ENCODE data around the gene USP9Y. TPM values are rescaled to one million over a fixed set of nuclear protein-coding genes. Genes with fewer than 3 reads are reported as not detected.

The USP9Y gene
- total RNA-seq, 2 experiments from 2014 or later, result 32.1 to 37.1 TPM

DNA sequence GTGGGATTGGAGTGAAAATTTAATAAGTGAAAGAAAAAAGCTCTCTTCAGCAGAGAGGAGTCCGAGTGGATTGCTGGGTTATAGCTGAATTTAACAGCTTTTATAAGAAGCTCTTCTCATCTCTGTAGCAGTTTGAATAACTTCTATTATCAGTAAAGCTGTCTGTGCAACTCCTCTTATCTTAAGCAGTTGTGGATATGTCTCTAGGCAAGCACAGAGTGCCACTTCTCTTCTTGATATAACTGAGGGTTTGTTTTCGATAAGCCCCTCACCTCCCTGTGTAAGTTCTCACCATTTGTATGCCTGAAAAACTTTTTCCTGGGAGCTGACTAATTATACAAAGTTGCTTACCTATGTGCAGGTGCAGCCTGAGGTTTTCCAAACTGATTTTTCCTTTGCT, 43.1 kb downstream of the USP9Y start:
- peaks cover 84% of the 10 kb centered on the region for H3K36me3 Mint-ChIP-seq (ENCODE audit: low read depth)

DNA sequence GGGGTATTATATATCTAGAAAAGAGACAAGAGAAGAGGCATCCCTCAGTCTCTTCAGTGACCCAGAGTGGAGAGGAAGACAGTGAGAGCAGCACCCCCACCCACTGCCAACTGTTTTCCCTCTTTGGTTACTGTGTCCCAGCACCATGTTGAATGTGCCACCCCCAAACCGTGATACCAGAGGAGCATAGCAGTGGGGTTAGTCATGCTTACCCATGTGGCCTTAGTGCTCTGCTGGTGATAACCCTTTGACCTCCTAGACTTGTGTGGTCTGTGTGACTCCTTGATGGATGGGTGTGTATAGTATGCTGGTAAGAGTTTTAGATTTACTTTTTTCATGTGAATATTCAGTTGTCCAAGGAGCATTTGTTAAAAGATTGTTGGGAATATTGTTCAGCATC, 48.3 kb downstream of the USP9Y start:
- no peak overlapping the region for H3K4me3 Mint-ChIP-seq
- Histone ChIP-seq H3K36me3 (ENCODE audit: insufficient read depth, low read length) (peaks cover 17% of the 10 kb centered on the region), H3K4me1 (ENCODE audit: insufficient read depth, low read length) (no peaks in the 10 kb centered on the region), H3K4me3 (ENCODE audit: low read length) (no peak overlapping the region), H3K9me3 (ENCODE audit: control insufficient read depth in 1 of 2, insufficient read depth in 1 of 2, low read length in 2 of 2) (no peaks in the 10 kb centered on the region), H3K27me3 (ENCODE audit: control insufficient read depth in 1 of 2, insufficient read depth in 2 of 2, low read length in 2 of 2) (no peaks in the 10 kb centered on the region), H3K27ac (ENCODE audit: low read depth in 1 of 2, low read length in 2 of 2) (no peak overlapping the region)
- no peaks in the 10 kb centered on the region for H3K27me3 Mint-ChIP-seq
- H3K4me1 Mint-ChIP-seq (ENCODE audit: low read depth), result no peaks in the 10 kb centered on the region
- TF ChIP-seq, protein P1, sequence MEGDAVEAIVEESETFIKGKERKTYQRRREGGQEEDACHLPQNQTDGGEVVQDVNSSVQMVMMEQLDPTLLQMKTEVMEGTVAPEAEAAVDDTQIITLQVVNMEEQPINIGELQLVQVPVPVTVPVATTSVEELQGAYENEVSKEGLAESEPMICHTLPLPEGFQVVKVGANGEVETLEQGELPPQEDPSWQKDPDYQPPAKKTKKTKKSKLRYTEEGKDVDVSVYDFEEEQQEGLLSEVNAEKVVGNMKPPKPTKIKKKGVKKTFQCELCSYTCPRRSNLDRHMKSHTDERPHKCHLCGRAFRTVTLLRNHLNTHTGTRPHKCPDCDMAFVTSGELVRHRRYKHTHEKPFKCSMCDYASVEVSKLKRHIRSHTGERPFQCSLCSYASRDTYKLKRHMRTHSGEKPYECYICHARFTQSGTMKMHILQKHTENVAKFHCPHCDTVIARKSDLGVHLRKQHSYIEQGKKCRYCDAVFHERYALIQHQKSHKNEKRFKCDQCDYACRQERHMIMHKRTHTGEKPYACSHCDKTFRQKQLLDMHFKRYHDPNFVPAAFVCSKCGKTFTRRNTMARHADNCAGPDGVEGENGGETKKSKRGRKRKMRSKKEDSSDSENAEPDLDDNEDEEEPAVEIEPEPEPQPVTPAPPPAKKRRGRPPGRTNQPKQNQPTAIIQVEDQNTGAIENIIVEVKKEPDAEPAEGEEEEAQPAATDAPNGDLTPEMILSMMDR (IDR thresholded peaks at IDR 0.05), result no peak
- H3K36me3 Mint-ChIP-seq (ENCODE audit: low read depth), result peaks cover 69% of the 10 kb centered on the region
- no peak overlapping the region for H3K27ac Mint-ChIP-seq
- ChIA-PET CTCF (no interaction called here), POLR2A (no interaction called here)
- intact Hi-C loops (cut with DNase I, micrococcal nuclease), result no loop called here
- no peaks in the 10 kb centered on the region for H3K9me3 Mint-ChIP-seq
- ATAC-seq (ENCODE audit: poor library complexity) (no peak), DNase-seq (no peak)

More for the DNA sequence above, 43.1 kb downstream of the USP9Y start:
- CTCF ChIA-PET, result no interaction called here
- Histone ChIP-seq H3K9me3 (ENCODE audit: control insufficient read depth in 1 of 2, insufficient read depth in 1 of 2, low read length in 2 of 2) (no peaks in the 10 kb centered on the region), H3K27me3 (ENCODE audit: control insufficient read depth in 1 of 2, insufficient read depth in 2 of 2, low read length in 2 of 2) (no peaks in the 10 kb centered on the region), H3K27ac (ENCODE audit: low read depth in 1 of 2, low read length in 2 of 2) (no peak overlapping the region), H3K4me1 (ENCODE audit: insufficient read depth, low read length) (no peaks in the 10 kb centered on the region), H3K36me3 (ENCODE audit: insufficient read depth, low read length) (peaks cover 38% of the 10 kb centered on the region), H3K4me3 (ENCODE audit: low read length) (no peak overlapping the region)
- intact Hi-C loops (cut with DNase I, micrococcal nuclease), result no loop called here
- ATAC-seq (ENCODE audit: poor library complexity), result no peak
- TF ChIP-seq, protein P1 (IDR thresholded peaks at IDR 0.05), result no peak
- Mint-ChIP-seq H3K27ac (no peak overlapping the region), H3K4me1 (ENCODE audit: low read depth) (no peaks in the 10 kb centered on the region), H3K4me3 (no peak overlapping the region), H3K9me3 (no peaks in the 10 kb centered on the region), H3K27me3 (no peaks in the 10 kb centered on the region)
- DNase-seq, result no peak
- POLR2A ChIA-PET, result no interaction called here

DNA sequence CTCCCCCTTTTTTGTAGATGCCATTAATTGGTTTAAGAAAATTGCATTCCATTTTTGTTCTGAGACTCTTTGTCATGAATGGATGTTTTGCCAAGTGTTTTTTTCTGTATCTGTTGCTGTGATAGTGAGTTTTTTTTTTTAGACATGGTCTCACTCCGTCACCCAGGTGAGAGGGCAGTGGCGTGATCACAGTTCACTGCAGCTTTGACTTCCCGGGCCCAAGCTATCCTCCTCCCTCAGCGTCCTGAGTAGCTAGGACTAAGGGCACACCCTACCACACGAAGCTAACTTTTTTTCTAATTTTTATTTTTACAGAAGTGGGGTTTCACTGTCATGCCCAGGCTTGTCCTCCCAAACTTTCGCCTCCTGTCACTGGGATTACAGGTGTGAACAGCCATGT, 51.8 kb downstream of the USP9Y start:
- no peaks in the 10 kb centered on the region for H3K4me1 Mint-ChIP-seq (ENCODE audit: low read depth)
- H3K27ac Mint-ChIP-seq, result no peak overlapping the region
- ATAC-seq (ENCODE audit: poor library complexity) (no peak), DNase-seq (no peak)
- Histone ChIP-seq H3K36me3 (ENCODE audit: insufficient read depth, low read length) (peaks cover 16% of the 10 kb centered on the region), H3K27me3 (ENCODE audit: control insufficient read depth in 1 of 2, insufficient read depth in 2 of 2, low read length in 2 of 2) (no peaks in the 10 kb centered on the region), H3K4me1 (ENCODE audit: insufficient read depth, low read length) (no peaks in the 10 kb centered on the region), H3K9me3 (ENCODE audit: control insufficient read depth in 1 of 2, insufficient read depth in 1 of 2, low read length in 2 of 2) (no peaks in the 10 kb centered on the region), H3K27ac (ENCODE audit: low read depth in 1 of 2, low read length in 2 of 2) (no peak overlapping the region), H3K4me3 (ENCODE audit: low read length) (no peak overlapping the region)
- peaks cover 68% of the 10 kb centered on the region for H3K36me3 Mint-ChIP-seq (ENCODE audit: low read depth)
- H3K9me3 Mint-ChIP-seq, result no peaks in the 10 kb centered on the region
- intact Hi-C loops (cut with DNase I, micrococcal nuclease), result no loop called here
- CTCF ChIA-PET, result no interaction called here
- POLR2A ChIA-PET, result no interaction called here
- no peaks in the 10 kb centered on the region for H3K27me3 Mint-ChIP-seq
- TF ChIP-seq, protein P1 (IDR thresholded peaks at IDR 0.05), result no peak
- no peak overlapping the region for H3K4me3 Mint-ChIP-seq

Measured in CD4-positive, alpha-beta T cell (primary cell).